PC-3 (cell line): ENCODE results near the gene EHMT2. TPM values are rescaled to one million over a fixed set of nuclear protein-coding genes. Genes with fewer than 3 reads are reported as not detected.
"Not testable (repeated sequence)": the region's sequence is repeated elsewhere in the genome, so short reads cannot be mapped to it uniquely, and the experiment has no call there.

Source experiments
- ATAC-seq: fragments of 200-7000 bp; cut with Tn5 transposase; 2 replicates; pipeline ENCODE4 v1.9.1; 2020; ENCODE audit warnings: mild to moderate bottlenecking, moderate library complexity
- BruUV-seq: library from RNA; stranded (reverse); fragments of 400-500 nt; replicated peaks from 2 replicates; lab custom pipeline; 2021; lab: Mats Ljungman, UMichigan
- CTCF ChIA-PET: fragments of 300-600 bp; sonication (Branson Sonifier 250); formaldehyde crosslinking; loops from one replicate; lab custom pipeline; 2022; ENCODE audit warnings: antibody characterized with exemption; lab: Charles Lee
- POLR2A ChIA-PET: fragments of 300-600 bp; sonication (Branson Sonifier 250); formaldehyde crosslinking; loops from one replicate; lab custom pipeline; 2022; ENCODE audit warnings: antibody characterized with exemption; ENCODE audit not compliant: unreplicated experiment; lab: Charles Lee
- DNase-seq: peaks from one replicate; pipeline ENCODE4 v3.0.0-alpha.2; 2015
- H2AFZ ChIP-seq: fragments of 300-600 bp; sonication (generic); 2 replicates; pipeline ENCODE4 v1.6.0; 2016; ENCODE audit warnings: antibody characterized with exemption, low read length
- H3F3A ChIP-seq: fragments of 300-600 bp; sonication (generic); one replicate; pipeline ENCODE4 v1.6.0; 2017; ENCODE audit warnings: antibody characterized with exemption, low read length, control low read depth, mild to moderate bottlenecking; ENCODE audit not compliant: unreplicated experiment
- H3K27ac ChIP-seq: fragments of 300-600 bp; sonication (generic); 2 replicates; pipeline ENCODE4 v1.5.1; 2016; ENCODE audit warnings: mild to moderate bottlenecking, low read length
- H3K27me3 ChIP-seq: fragments of 300-600 bp; sonication (generic); 2 replicates; pipeline ENCODE4 v1.6.1; 2016; ENCODE audit warnings: low read length, mixed read lengths
- H3K36me3 ChIP-seq: fragments of 300-600 bp; sonication (generic); 2 replicates; pipeline ENCODE4 v1.6.1; 2016; ENCODE audit warnings: low read depth, mixed run types, low read length, mixed read lengths
- H3K4me1 ChIP-seq: fragments of 300-600 bp; sonication (generic); 2 replicates; pipeline ENCODE4 v1.5.1; 2016; ENCODE audit warnings: low read length; ENCODE audit not compliant: insufficient read depth
- H3K4me2 ChIP-seq: fragments of 300-600 bp; sonication (generic); 2 replicates; pipeline ENCODE4 v1.6.0; 2016; ENCODE audit warnings: low read length
- H3K4me3 ChIP-seq: fragments of 300-600 bp; sonication (generic); 2 replicates; pipeline ENCODE4 v1.5.1; 2016; ENCODE audit warnings: mild to moderate bottlenecking, low read length, mixed read lengths
- H3K79me2 ChIP-seq: fragments of 300-600 bp; sonication (generic); 2 replicates; pipeline ENCODE4 v1.6.1; 2017; ENCODE audit warnings: low read length, mixed read lengths
- H3K9ac ChIP-seq: fragments of 300-600 bp; sonication (generic); 2 replicates; pipeline ENCODE4 v1.6.0; 2016; ENCODE audit warnings: mild to moderate bottlenecking, low read length
- H3K9me2 ChIP-seq: fragments of 300-600 bp; sonication (generic); replicated peaks from 2 replicates; pipeline ENCODE4 v1.6.1; 2016; ENCODE audit warnings: mixed run types, low read length, mixed read lengths
- H3K9me3 ChIP-seq: fragments of 300-600 bp; sonication (generic); 2 replicates; pipeline ENCODE4 v1.6.1; 2016; ENCODE audit warnings: low read length, mixed read lengths
- H4K20me1 ChIP-seq: fragments of 300-600 bp; sonication (generic); 2 replicates; pipeline ENCODE4 v1.6.1; 2016; ENCODE audit warnings: low read length, mixed read lengths
- EZH2 ChIP-seq: fragments of 300-600 bp; sonication (generic); IDR thresholded peaks from one replicate; pipeline ENCODE4 v1.6.1; 2017; ENCODE audit warnings: antibody characterized with exemption, mild to moderate bottlenecking, low read length; ENCODE audit not compliant: unreplicated experiment
- EZH2phosphoT487 ChIP-seq: fragments of 300-600 bp; sonication (generic); IDR thresholded peaks from 2 replicates; pipeline ENCODE4 v1.6.1; 2018; ENCODE audit warnings: mild to moderate bottlenecking, antibody characterized with exemption, low read length, borderline replicate concordance
- intact Hi-C: fragments of 100-400 bp; cut with micrococcal nuclease; formaldehyde crosslinking; loops from 2 replicates; pipeline ENCODE4 v1.9.0; 2023
- total RNA-seq: library from RNA; depleted of rRNA; stranded (reverse); fragments of >200 nt; gene quantifications from 2 replicates; pipeline ENCODE4 v1.2.3, GENCODE V29; 2014
- TF ChIP-seq, protein P1 (sequence below): fragments of 300-600 bp; sonication (generic); conservative IDR thresholded peaks from 2 replicates; pipeline ENCODE4 v1.5.1; 2017; ENCODE audit warnings: antibody characterized with exemption, low read depth, mild to moderate bottlenecking, low read length

EHMT2 gene
- total RNA-seq, 1 experiment from 2014 or later = 74.5 TPM

DNA sequence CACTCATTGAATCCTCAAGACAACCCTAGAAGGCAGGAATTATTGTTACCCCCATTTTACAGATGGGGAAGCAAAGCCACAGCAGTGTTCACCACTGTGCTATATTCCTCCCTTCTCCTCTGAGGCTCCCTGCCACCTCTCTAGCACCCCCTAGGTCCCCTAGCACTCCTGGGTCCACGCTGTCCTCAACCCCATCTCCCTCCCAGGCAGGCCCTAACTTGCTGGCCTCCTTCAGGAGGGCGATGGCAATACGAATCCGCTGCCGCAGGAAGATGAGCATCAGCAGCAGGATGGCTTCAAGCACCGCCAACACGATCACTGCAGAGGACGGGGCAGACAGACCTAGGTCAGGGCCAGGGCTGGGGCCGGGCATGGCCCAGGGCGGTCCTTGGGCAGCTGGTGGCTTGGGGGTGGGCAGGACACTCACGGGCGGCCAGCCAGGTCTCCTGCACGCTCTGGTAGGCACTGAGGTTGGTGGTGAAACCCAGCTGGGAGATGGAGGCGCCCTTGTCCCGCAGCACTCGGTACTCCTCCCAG, 27.0 kb downstream of the EHMT2 start:
- no TSS peak for BruUV-seq
- CTCF ChIA-PET = no interaction called here
- intact Hi-C loops = no loop called here
- no peak for DNase-seq
- Histone ChIP-seq H3K36me3 (no peaks in the 10 kb centered on the region), H3K27ac (no peak overlapping the region), H3K4me1 (peaks cover 14% of the 10 kb centered on the region), H2AFZ (no peak overlapping the region), H3K79me2 (no peaks in the 10 kb centered on the region), H3K4me3 (no peak overlapping the region), H3K9me3 (no peaks in the 10 kb centered on the region), H4K20me1 (no peaks in the 10 kb centered on the region), H3K4me2 (no peak overlapping the region), H3K9ac (no peak overlapping the region), H3K9me2 (no peaks in the 10 kb centered on the region), H3K27me3 (no peaks in the 10 kb centered on the region), H3F3A (no peaks in the 10 kb centered on the region)
- TF ChIP-seq EZH2phosphoT487 (no peak), EZH2 (no peak)
- TF ChIP-seq, protein P1, sequence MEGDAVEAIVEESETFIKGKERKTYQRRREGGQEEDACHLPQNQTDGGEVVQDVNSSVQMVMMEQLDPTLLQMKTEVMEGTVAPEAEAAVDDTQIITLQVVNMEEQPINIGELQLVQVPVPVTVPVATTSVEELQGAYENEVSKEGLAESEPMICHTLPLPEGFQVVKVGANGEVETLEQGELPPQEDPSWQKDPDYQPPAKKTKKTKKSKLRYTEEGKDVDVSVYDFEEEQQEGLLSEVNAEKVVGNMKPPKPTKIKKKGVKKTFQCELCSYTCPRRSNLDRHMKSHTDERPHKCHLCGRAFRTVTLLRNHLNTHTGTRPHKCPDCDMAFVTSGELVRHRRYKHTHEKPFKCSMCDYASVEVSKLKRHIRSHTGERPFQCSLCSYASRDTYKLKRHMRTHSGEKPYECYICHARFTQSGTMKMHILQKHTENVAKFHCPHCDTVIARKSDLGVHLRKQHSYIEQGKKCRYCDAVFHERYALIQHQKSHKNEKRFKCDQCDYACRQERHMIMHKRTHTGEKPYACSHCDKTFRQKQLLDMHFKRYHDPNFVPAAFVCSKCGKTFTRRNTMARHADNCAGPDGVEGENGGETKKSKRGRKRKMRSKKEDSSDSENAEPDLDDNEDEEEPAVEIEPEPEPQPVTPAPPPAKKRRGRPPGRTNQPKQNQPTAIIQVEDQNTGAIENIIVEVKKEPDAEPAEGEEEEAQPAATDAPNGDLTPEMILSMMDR = peak; percentile 38
- ATAC-seq = no peak; the same call in 1 of the 2 replicates
- POLR2A ChIA-PET = no interaction called here

DNA sequence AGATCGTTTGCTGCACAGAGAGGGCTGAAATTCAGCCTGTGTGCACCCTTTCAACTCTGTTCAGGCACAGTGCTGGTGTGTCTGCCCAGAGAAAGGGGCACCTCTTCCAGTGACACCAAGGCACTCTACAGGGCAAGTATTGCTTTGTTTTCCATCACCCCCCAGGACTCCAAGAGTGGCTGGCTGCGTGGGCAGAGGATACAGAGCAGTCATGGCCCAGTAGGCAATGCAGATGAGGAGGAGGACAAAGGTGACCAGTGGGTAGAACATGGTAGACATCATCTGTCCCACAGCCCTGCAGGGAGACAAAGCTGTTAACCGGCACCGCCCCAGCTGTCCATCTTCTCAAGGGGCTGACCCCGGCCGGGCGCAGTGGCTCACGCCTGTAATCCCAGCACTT, 28.2 kb downstream of the EHMT2 start:
- Histone ChIP-seq H3K9me3 (no peaks in the 10 kb centered on the region), H3K4me2 (no peak overlapping the region), H3K79me2 (no peaks in the 10 kb centered on the region), H2AFZ (no peak overlapping the region), H3F3A (no peaks in the 10 kb centered on the region), H3K36me3 (no peaks in the 10 kb centered on the region), H3K27ac (no peak overlapping the region), H3K9me2 (no peaks in the 10 kb centered on the region), H4K20me1 (no peaks in the 10 kb centered on the region), H3K4me1 (peaks cover 4% of the 10 kb centered on the region; the same call in 1 of the 2 replicates), H3K27me3 (no peaks in the 10 kb centered on the region), H3K4me3 (no peak overlapping the region), H3K9ac (no peak overlapping the region)
- no peak for ATAC-seq
- ChIA-PET CTCF (no interaction called here), POLR2A (no interaction called here)
- intact Hi-C loops = loop anchor here (10.0 kb wide), 1 partner anchor 185 kb away; the partner anchor contains the start of gene LY6G5C
- no peak for TF ChIP-seq EZH2phosphoT487
- TF ChIP-seq, protein P1 = no peak
- TF ChIP-seq EZH2 = no peak
- BruUV-seq = no TSS peak
- no peak for DNase-seq

- BruUV-seq, H3K4me1 ChIP-seq, H3K9me2 ChIP-seq, H3K79me2 ChIP-seq, H3F3A ChIP-seq, DNase-seq, H3K36me3 ChIP-seq, ATAC-seq, H4K20me1 ChIP-seq, H3K27ac ChIP-seq, H3K9me3 ChIP-seq, H2AFZ ChIP-seq, H3K4me2 ChIP-seq, POLR2A ChIA-PET, H3K9ac ChIP-seq, H3K4me3 ChIP-seq, H3K27me3 ChIP-seq: not testable (repeated sequence)
- intact Hi-C loops = loop anchor here (10.0 kb wide), 1 partner anchor 184 kb away; the partner anchor contains the start of gene LY6G5C
- CTCF ChIA-PET = interaction anchor here (0.6 to 1.0 kb wide), 2 partner anchors 84 to 99 kb away, joined by 3 read pairs; no protein-coding TSS in a partner anchor
These were observed 28.9 kb downstream of the EHMT2 start for GRCh38 chr6:31868658-31868971.
